Measurements from ENCODE around the gene C9orf50. TPM values are rescaled to one million over a fixed set of nuclear protein-coding genes. Genes with fewer than 3 reads are reported as not detected.
"Not testable (repeated sequence)": the region's sequence is repeated elsewhere in the genome, so short reads cannot be mapped to it uniquely, and the experiment has no call there.

The C9orf50 gene
- total RNA-seq (2014; rRNA removed; shearing (Covaris generic)) = not detected in 2 replicates
- not detected in 2 replicates for polyA plus RNA-seq (2015; cell fraction: cytosol; rRNA removed)
- 0.19 TPM in 1 of 2 replicates, not detected in the other for polyA plus RNA-seq (2015; cell fraction: nucleus; rRNA removed)

DNA sequence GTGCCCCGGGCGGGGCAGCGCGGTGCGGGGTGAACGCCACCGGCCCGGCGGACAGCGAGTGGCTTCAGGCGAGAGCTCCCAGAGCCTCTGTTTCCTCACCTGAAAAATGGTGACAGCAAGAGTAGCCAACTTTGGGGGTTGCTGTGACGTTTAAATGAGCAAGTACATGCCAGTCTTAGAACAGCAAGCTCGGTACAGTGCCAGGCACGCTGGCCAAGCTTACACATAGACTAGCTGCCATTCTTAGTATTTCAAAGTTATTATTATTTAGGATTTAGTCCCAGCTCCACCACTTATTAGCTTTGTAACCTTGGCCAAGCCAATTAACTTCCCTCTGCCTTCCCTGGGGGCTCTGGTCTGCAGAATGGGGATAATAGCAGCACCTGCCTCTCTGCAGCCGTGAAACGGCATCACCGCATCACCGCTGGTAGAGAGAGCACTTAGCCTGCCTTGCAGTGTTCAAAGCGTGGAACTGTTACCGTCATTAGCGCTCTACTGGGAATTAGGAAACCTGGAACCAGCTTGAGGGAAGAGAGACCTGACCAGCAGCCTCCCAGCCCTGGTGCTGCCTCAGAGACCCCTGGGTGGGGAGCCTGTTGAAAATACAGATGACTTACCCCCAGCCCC lies at the start of gene C9orf50:
C9orf50 (minus strand) TSS at position 433 of the 627 bp plus-strand sequence. CDS start 527 bp downstream, outside the sequence.
- no peak for DNase-seq (ENCODE audit: low read depth)

DNA sequence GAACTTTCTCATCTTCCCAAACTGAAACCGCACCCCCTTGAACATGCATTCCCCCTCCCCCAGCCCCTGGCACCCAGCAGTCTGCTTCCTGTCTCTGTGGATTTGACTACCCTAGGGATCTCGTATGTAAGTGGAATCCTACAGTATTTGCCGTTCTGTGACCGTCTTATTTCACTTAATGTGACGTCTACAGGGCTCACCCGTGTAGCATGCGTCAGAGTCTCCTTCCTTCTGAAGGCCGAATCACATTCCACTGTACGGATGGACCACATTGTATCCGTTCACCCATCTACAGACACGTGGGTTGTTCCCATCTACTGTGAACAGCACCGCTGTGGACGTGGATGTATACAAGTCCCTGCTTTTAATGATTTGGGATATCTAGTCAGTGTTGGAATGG lies 49.0 kb upstream of the C9orf50 start:
- no peak for DNase-seq (ENCODE audit: low read depth)

DNA sequence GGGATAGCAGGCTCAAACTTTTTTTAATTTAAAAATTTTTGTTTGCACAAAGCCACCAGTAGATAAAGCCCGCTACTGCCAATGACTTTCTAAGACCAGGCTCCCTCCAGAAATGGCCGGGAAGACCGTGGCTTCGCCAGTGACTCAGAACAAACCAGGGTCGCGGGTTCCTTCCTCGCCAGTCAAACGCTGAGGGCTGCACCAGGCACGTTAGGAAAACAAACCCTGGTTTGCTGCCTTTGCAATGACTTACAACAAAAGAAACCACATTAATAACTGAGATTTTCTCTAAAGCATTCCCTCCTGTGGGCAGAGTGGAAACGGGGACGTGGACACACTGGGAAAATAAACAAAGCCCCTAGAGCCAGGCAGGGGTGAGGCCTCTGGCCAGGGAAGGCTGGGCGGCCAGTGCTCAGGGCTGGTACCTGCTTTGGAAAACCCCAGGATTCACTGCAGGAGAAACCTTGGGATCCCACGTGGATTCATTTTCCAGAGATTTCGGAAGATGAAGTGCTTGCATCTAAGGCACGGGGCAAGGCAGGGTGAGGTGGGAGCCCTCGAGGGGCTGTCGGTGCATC lies 48.3 kb upstream of the C9orf50 start:
- peak; percentile 39 for DNase-seq (ENCODE audit: low read depth)

- DNase-seq (ENCODE audit: low read depth) = no peak
Measured at GRCh38 chr9:129667850-129668249, 46.9 kb upstream of the C9orf50 start.

GRCh38 chr9:129667378-129667777 lies 46.5 kb upstream of the C9orf50 start:
- no peak for DNase-seq (ENCODE audit: low read depth)

DNA sequence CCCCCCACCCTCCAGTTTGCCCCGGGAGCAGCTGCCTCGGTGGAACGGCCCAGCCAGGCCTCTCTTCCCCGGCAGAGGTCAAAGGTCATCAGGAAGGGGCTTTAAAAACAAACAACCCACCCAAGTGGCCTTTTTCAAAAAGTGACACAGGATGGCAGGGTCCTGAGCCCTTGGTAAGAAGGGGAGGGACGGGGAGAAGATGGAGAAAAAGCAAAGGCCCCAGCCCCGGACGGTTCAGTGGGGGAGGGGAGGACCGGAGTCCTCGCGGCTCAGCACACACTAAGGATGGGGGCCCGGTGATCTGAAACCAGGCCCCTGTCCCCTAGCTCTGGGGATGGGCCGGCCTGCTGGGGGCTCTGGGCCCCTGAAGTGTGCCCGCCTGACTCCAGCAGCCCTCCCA lies 45.7 kb upstream of the C9orf50 start:
- no peak for DNase-seq (ENCODE audit: low read depth)

DNA sequence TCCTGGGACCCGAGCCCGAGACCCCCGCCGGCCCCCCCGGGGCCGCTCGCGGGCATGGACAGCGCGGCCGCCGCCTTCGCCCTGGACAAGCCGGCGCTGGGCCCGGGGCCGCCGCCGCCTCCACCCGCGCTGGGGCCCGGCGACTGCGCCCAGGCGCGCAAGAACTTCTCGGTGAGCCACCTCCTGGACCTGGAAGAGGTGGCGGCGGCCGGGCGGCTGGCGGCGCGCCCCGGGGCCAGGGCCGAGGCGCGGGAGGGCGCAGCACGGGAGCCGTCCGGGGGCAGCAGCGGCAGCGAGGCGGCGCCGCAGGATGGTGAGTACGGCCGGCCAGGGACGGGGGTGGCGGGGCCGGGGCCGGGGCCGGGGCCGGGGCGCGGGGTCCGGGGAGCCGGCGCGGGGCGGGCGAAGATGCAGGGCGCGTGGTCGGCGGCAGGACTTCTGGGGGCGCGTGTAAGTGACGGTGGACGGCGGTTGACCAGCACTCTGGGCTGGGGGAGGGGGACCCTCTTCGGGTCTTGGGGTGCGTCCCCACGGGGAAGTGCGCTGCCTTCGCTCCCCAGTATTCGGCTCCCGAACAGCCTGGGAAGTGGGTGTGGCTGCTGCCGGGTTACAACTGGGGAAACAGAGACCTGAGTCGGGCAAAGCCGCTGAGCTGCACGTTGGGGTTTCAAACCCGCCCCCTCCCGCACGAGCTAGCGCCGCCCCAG lies 45.1 kb upstream of the C9orf50 start:
- DNase-seq (ENCODE audit: low read depth) = no peak

DNA sequence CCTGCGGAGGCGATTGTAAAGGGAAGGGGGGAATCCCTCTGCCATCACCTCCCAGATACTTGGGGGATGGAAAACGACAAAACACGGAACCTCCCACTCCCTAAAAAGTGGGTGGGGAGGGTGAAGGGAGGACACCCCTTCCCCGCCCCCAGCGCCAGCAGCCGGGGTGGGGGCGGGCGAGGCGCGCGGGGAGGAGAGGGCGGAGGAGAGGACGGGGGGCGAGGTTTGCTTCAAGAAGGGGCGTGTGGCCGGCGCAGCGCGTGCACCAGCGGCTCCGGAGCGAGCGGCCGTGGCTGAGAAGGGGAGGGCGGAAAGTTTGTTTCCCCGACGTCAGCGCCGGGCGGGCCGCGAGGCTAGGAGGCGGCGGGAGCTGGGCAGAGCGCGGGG lies 44.5 kb upstream of the C9orf50 start, which contains the start of gene PRRX2:
PRRX2 (plus strand) TSS at position 259 of the 387 bp plus-strand sequence. CDS start 221 bp downstream, outside the sequence.
- DNase-seq (ENCODE audit: low read depth) = no peak

- no peak for DNase-seq (ENCODE audit: low read depth)
Measured at GRCh38 chr9:129664746-129665388, 44.0 kb upstream of the C9orf50 start.

GRCh38 chr9:129662239-129662638 lies 41.3 kb upstream of the C9orf50 start:
- not testable (repeated sequence) for DNase-seq (ENCODE audit: low read depth)

- DNase-seq (ENCODE audit: low read depth) = no peak
Measured at GRCh38 chr9:129661029-129661428, 40.1 kb upstream of the C9orf50 start.

DNA sequence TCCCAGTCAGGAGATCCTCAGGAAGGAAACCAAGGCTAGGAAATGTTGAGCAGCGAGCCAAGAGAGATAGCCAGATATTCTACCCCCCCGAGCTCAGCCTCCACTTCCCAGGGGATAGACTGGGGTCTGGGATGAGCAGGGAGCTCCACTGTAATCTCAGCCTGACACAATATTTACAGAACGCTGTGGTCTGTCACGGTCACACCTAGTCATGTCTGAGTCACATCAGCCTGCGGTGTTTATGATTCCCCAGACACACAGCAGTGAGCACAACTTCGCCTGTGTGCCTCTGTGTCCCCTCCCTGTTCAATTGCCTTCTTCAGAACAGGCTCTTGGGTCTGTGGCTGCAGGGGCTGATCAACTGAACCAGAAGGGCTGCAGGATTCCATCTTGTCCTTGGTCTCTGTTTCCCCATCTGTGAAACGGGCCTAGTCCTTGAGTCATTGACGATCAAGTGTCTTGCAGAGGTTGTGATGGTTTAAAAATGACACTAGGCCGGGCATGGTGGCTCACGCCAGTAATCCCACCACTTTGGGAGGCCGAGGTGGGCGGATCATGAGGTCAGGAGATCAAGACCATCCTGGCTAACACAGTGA lies 36.0 kb upstream of the C9orf50 start:
- DNase-seq (ENCODE audit: low read depth) = peak; percentile 75

DNA sequence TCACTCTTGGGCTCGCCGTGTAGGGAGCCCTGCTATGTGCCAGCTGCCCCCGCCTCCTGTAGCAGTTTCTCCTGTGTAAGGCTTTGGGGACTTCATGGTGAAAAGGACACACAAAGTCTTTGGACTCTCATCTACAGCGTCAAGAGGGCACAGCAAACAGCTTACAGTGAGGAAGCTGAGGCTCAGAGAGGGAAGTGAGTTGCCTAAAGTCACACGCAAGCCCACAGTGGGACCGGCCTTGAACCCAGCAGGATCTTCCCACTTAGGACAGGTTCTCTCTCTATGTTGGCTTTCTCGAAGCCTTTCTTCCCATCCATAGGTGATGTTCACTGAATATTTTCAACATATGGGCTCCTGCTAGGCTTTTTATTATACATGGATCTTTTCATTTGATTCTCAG lies 34.8 kb upstream of the C9orf50 start:
- DNase-seq (ENCODE audit: low read depth) = no peak

- DNase-seq (ENCODE audit: low read depth) = no peak
Measured at GRCh38 chr9:129655154-129655553, 34.3 kb upstream of the C9orf50 start.

DNA sequence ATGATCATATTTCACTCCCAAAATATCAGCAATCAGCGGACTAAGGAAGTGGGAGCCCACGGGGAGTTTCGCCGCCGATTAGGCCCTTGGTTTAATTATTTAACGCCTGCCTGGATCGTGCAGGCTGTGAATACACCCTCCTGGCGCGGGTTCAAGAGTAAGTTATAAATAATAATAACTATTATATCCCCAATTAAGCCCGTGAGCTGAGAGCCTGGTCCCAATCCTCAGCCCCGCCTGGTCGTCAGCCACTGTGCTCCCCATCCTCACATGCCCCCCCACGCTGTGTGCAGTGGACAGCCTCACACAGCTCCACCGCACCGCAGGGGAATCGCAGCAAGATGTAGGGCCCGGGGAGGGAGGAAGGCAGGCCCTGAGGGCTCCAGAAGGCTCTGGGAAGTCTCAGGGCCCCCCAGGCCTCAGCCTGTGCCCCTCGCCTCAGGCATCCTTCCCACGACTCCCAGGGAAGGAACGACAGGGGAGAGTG lies 33.7 kb upstream of the C9orf50 start:
- DNase-seq (ENCODE audit: low read depth) = no peak

DNA sequence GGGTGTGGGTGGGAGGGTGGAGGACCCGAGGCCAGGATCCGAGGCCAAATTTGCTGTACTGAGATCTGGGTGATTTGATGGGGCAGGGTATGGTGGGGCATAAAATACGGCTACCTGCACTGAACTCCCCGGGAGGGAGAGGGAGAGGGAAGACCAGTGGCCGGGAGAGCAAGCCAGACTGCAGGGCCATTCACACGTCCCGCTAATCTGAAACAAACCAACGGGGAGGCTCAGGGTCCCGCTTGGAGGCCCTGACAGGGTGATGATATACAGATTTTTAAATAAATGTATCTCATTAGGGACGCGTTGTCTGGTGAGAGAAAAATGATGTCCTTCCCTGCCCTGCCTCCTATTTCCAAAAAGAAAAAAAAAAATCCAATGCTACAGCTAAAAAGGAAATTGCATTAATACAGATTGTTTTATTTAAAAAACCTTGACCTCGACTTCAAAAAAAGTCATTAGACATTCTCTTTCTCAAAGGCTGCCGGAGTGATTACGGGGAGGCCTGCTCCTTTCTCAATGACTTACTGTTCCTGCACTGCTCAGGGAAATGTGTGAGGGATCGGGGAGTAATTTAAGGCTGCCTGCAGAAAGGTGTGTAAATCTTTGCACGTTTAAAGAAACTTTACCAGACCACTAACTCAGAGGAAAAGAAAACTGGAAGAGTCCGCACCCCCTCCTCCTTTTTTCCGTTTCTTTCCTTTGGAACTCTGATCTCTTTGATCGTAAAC lies 33.1 kb upstream of the C9orf50 start:
- DNase-seq (ENCODE audit: low read depth) = no peak

DNA sequence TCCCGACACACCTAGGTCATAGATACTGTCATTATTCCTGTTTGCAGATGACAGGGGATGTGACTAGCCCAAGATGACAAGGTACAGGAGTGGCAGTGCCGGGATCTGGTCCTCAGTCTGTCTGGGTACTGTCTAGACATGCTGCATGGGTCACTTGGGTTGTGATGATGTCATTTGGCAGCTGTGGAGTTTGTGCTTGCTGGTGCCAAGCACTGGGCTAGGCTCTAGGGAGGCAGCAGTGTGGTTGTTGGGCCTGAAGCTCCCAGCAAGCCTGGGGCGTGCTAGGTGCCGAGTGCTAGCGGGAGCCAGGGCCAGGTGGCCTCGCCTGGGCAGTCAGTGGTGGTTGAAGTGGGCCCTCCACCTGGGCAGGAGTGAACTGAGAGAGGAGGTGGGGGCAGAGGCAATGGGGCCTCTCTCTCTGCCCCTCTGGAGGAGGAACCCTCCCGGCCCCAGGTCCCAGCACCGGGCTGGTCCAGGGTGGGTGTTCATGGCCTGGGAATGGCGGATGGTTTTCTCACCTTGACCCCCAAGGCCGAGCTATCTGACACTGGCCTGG lies 29.9 kb upstream of the C9orf50 start:
- no peak for DNase-seq (ENCODE audit: low read depth)

- DNase-seq (ENCODE audit: low read depth) = no peak
Measured at GRCh38 chr9:129649726-129650679, 29.1 kb upstream of the C9orf50 start.

GRCh38 chr9:129648764-129649115 lies 27.8 kb upstream of the C9orf50 start:
- DNase-seq (ENCODE audit: low read depth) = no peak

Measured in HT1080 (cell line).